Breast epithelium (tissue), 3 donors: ENCODE results near the gene CEP131.

ENCODE experiments used
- POLR2A ChIP-seq: fragments of 450-650 bp; IDR thresholded peaks from one replicate; pipeline ENCODE4 v1.6.1; 2016; ENCODE audit warnings: antibody characterized with exemption, mild to moderate bottlenecking, moderate library complexity
- POLR2AphosphoS5 ChIP-seq, 3 donors: sonication (generic); formaldehyde crosslinking; IDR thresholded peaks; one replicate each; pipeline ENCODE4 v1.6.1; 2017; ENCODE audit warnings: antibody characterized with exemption in 3 of 3

- TF ChIP-seq POLR2A (no peak), POLR2AphosphoS5 (IDR thresholded peaks at IDR 0.05) (no peak)
These were observed 56.7 kb downstream of the CEP131 start, which contains the start of gene AATK for GRCh38 chr17:81166033-81166492.
